ENCODE results near the gene UQCRC2.

GRCh38 chr16:22007509-22008214 lies 54.5 kb downstream of the UQCRC2 start, which contains the start of gene MOSMO:
- TF ChIP-seq CTCF (conservative IDR thresholded peaks at IDR 0.05 in 1 of 2, IDR thresholded peaks at IDR 0.05 in 1 of 2; ENCODE audit: extremely low read depth in 1 of 2, insufficient read depth in 1 of 2, low read depth in 1 of 2, low read length in 2 of 2): peak in 1 of 2 donors; percentile 14
- TF ChIP-seq EZH2 (IDR thresholded peaks at IDR 0.05; ENCODE audit: borderline replicate concordance, low read length): no peak
